ENCODE data around the gene REV3L.

GRCh38 chr6:111464184-111464583, 18.8 kb downstream of the REV3L start:
- no peak for TF ChIP-seq CTCF (conservative IDR thresholded peaks at IDR 0.05; ENCODE audit: low read length)
- no peak for TF ChIP-seq EZH2phosphoT487 (IDR thresholded peaks at IDR 0.05; ENCODE audit: borderline replicate concordance)

All from Loucy (cell line).